Transverse colon (tissue), 4 donors: ENCODE results near the gene ARAP2. TPM values are rescaled to one million over a fixed set of nuclear protein-coding genes. Genes with fewer than 3 reads are reported as not detected.

Experiments
- DNase-seq: peaks from one replicate; pipeline ENCODE4 v3.0.0-alpha.2; 2019
- H3K27ac ChIP-seq, 4 donors: fragments of 200-600 bp; sonication (generic); 2 replicates each; pipeline ENCODE4 v1.5.1; 2016 to 2018; ENCODE audit warnings: inconsistent platforms in 4 of 4
- H3K27me3 ChIP-seq: fragments of 200-600 bp; sonication (generic); 2 replicates; pipeline ENCODE4 v1.5.1; 2017; ENCODE audit warnings: inconsistent platforms
- H3K36me3 ChIP-seq, 4 donors: fragments of 200-600 bp; sonication (generic); 2 replicates each; pipeline ENCODE4 v1.5.1; 2017 to 2019; ENCODE audit warnings: inconsistent platforms in 4 of 4
- H3K4me1 ChIP-seq, 4 donors: fragments of 200-600 bp; sonication (generic); 2 replicates each; pipeline ENCODE4 v1.5.1; 2017 to 2020; ENCODE audit warnings: inconsistent platforms in 4 of 4
- H3K4me3 ChIP-seq, 4 donors: fragments of 200-600 bp; sonication (generic); 1 replicate in 1 of 4; 2 replicates in 3 of 4; pipeline versions ENCODE4 v1.5.1 to v1.6.1; 2017 to 2019; ENCODE audit warnings: inconsistent platforms in 4 of 4
- H3K9me3 ChIP-seq, 2 donors: fragments of 200-600 bp; sonication (generic); 2 replicates each; pipeline ENCODE4 v1.5.1; 2017 to 2019; ENCODE audit warnings: inconsistent platforms in 2 of 2
- CTCF ChIP-seq, 5 experiments: fragments of 200-600 bp in 3 of 5; fragments of 450-650 bp in 2 of 5; sonication (generic) in 3 of 5; IDR thresholded peaks; 1 replicate in 2 of 5; 2 replicates in 3 of 5; pipeline ENCODE4 v1.5.1; 2016 to 2017; ENCODE audit warnings: antibody characterized with exemption in 5 of 5, inconsistent platforms in 3 of 5, mild to moderate bottlenecking in 2 of 5, moderate library complexity in 1 of 5
- EP300 ChIP-seq: sonication (generic); formaldehyde crosslinking; IDR thresholded peaks from one replicate; pipeline ENCODE4 v1.6.1; 2017; ENCODE audit warnings: antibody characterized with exemption, low read depth
- POLR2A ChIP-seq: fragments of 450-650 bp; IDR thresholded peaks from one replicate; pipeline ENCODE4 v1.6.1; 2016; ENCODE audit warnings: antibody characterized with exemption, mild to moderate bottlenecking, moderate library complexity
- POLR2AphosphoS5 ChIP-seq, 3 donors: sonication (generic); formaldehyde crosslinking; IDR thresholded peaks; one replicate each; pipeline ENCODE4 v1.6.1; 2016; ENCODE audit warnings: antibody characterized with exemption in 3 of 3
- WGBS, 2 donors: methylation state at CpG; one replicate each; pipeline ENCODE4 v1.1.5; 2018; ENCODE audit warnings: low coverage in 1 of 2; 5-methylcytosine and 5-hydroxymethylcytosine counted together
- in situ Hi-C, 4 donors: fragments of 200-750 bp; cut with MboI; loops; one replicate each; pipeline versions ENCODE4 v1.15.0 to v1.15.1; 2017; ENCODE audit warnings: low sequenced_read_pairs in 3 of 4, low pct_ligation_motif_present in 1 of 4, low pct_unique_long_range_greater_than_20kb in 1 of 4
- intact Hi-C: fragments of 100-400 bp; cut with DNase I; formaldehyde crosslinking; loops from one replicate; pipeline ENCODE4 v1.15.1; 2023; ENCODE audit warnings: low total_unique reads
- total RNA-seq, 4 donors: library from RNA; depleted of rRNA; stranded (reverse); fragments of >200 nt; gene quantifications; one replicate each; pipeline ENCODE4 v1.1.0, GENCODE V29; 2016

Gene ARAP2
- total RNA-seq, 4 donors from 2014 or later, result 42.3 to 108 (median 50.3) TPM

DNA sequence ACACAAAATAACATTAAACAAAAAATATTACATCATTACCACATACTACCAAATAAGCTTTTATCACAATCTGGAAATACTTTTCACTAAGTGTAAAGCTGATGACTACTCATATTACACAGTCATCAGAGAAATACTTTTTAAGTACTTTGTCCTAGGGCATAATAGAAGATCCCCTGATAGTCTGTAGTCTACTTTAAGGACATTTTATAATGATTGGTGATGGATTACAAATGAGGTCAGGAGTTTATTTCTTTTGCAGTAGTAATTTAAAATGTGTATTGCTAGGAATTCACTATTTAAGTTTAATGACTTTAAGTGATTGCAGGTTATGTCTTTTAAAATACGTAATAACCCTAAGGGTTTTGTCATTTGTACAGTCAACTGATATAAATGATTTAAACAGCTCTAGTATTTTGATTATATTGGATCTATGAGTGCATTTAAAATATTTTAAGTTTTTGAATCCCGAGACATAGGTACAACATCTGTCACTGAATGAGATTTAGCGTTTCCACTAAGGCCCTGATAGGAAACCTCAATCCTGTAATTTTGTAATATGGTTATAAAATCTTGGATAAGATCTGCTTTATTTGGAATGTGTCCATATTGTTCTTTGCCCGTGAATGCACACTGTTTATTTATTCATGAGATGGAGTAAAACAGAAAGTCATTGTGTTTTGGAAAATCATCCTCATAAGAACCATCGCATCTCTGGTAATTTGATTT lies 189.5 kb downstream of the ARAP2 start:
- no peak for DNase-seq
- 37 to 50% methylated on average over 5 of the region's 5 CpGs for WGBS, 2 donors

GRCh38 chr4:36053930-36054329 lies 190.4 kb downstream of the ARAP2 start:
- DNase-seq, result no peak
- intact Hi-C loops, result no loop called here
- Histone ChIP-seq H3K27ac (no peak overlapping the region), H3K36me3 (no peaks in the 10 kb centered on the region), H3K4me3 (no peak overlapping the region), H3K9me3 (no peaks in the 10 kb centered on the region), H3K27me3 (no peaks in the 10 kb centered on the region), H3K4me1 (peaks cover 0 to 20% (median 8%) of the 10 kb centered on the region in 4 donors)
- WGBS, 2 donors, result 84 to 94% methylated on average over 2 of the region's 2 CpGs
- TF ChIP-seq POLR2A (no peak), CTCF (IDR thresholded peaks at IDR 0.05) (no peak), EP300 (no peak), POLR2AphosphoS5 (IDR thresholded peaks at IDR 0.05) (no peak)
- in situ Hi-C loops, result no loop called here

More for the DNA sequence above, 189.5 kb downstream of the ARAP2 start:
- TF ChIP-seq CTCF (IDR thresholded peaks at IDR 0.05), result no peak
- no peak for TF ChIP-seq POLR2A
- Histone ChIP-seq H3K36me3 (no peaks in the 10 kb centered on the region), H3K9me3 (no peaks in the 10 kb centered on the region), H3K4me1 (peaks cover 0 to 20% (median 8%) of the 10 kb centered on the region in 4 donors), H3K27ac (peak overlapping the region in 1 of 4 donors; percentile 38), H3K27me3 (no peaks in the 10 kb centered on the region), H3K4me3 (no peak overlapping the region)
- in situ Hi-C loops (no loop called here), intact Hi-C loops (no loop called here)

GRCh38 chr4:36051634-36052033 lies 192.7 kb downstream of the ARAP2 start:
- 61 to 64% methylated on average over 4 of the region's 4 CpGs for WGBS, 2 donors
- H3K27me3 ChIP-seq, result no peaks in the 10 kb centered on the region
- H3K4me3 ChIP-seq, result no peak overlapping the region
- in situ Hi-C loops, result no loop called here
- peak overlapping the region in 1 of 4 donors; percentile 27 for H3K27ac ChIP-seq
- TF ChIP-seq EP300 (no peak), POLR2A (no peak), POLR2AphosphoS5 (IDR thresholded peaks at IDR 0.05) (no peak), CTCF (IDR thresholded peaks at IDR 0.05) (no peak)
- H3K36me3 ChIP-seq, result no peaks in the 10 kb centered on the region
- no peak for DNase-seq
- peaks cover 0 to 13% (median 6%) of the 10 kb centered on the region in 4 donors for H3K4me1 ChIP-seq
- H3K9me3 ChIP-seq, result no peaks in the 10 kb centered on the region
- intact Hi-C loops, result no loop called here

DNA sequence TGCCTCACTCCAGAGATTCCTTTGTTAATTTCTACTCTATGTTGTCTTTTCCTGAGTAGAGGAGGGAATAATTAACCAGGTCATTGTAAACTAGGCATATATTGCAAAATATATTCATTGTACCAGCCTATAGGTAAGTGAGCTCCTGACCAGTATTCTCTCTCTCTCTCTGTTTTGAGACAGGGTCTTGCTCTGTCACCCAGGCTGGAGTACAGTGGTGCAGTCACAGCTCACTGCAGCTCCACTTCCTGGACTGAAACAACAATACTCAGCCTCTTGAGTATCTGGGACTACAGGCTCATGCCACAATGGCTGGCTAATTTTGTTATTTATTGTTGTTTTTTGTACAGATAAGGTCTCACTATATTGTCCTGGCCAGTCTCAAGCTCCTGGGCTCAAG lies 198.3 kb downstream of the ARAP2 start:
- in situ Hi-C loops (no loop called here), intact Hi-C loops (no loop called here)
- Histone ChIP-seq H3K9me3 (no peaks in the 10 kb centered on the region), H3K4me1 (peaks cover 0 to 20% (median 4%) of the 10 kb centered on the region in 4 donors), H3K36me3 (no peaks in the 10 kb centered on the region), H3K27me3 (no peaks in the 10 kb centered on the region), H3K4me3 (no peak overlapping the region), H3K27ac (no peak overlapping the region)
- no peak for DNase-seq
- TF ChIP-seq EP300, result no peak
- TF ChIP-seq CTCF (IDR thresholded peaks at IDR 0.05), result no peak
- no peak for TF ChIP-seq POLR2A
- TF ChIP-seq POLR2AphosphoS5 (IDR thresholded peaks at IDR 0.05), result no peak
